ENCODE measurements around the gene NSDHL.
"Not testable (repeated sequence)": the region's sequence is repeated elsewhere in the genome, so short reads cannot be mapped to it uniquely, and the experiment has no call there.

Gene NSDHL

GRCh38 chrX:152830312-152831305, at the start of gene NSDHL, which contains the start of gene CETN2:
Gene NSDHL (plus strand): TSS chrX:152831063. CDS start chrX:152846325, 15,262 bp downstream.
Gene CETN2 (minus strand): TSS chrX:152830757. CDS start chrX:152830710, 47 bp downstream.
- DNase-seq, result peak; percentile 94

- DNase-seq, result not testable (repeated sequence)
Observed at GRCh38 chrX:152787062-152787461, 43.8 kb upstream of the NSDHL start.

GRCh38 chrX:152798945-152799344, 31.9 kb upstream of the NSDHL start:
- DNase-seq, result no peak

GRCh38 chrX:152806035-152806434, 24.8 kb upstream of the NSDHL start:
- no peak for DNase-seq

GRCh38 chrX:152810403-152810802, 20.5 kb upstream of the NSDHL start:
- no peak for DNase-seq

- no peak for DNase-seq
Observed at GRCh38 chrX:152813206-152813605, 17.7 kb upstream of the NSDHL start.

- no peak for DNase-seq
Observed at GRCh38 chrX:152814048-152814447, 16.8 kb upstream of the NSDHL start.

GRCh38 chrX:152817078-152817764, 13.6 kb upstream of the NSDHL start:
- peak; percentile 58 for DNase-seq

- DNase-seq, result no peak
Observed at GRCh38 chrX:152818356-152818755, 12.5 kb upstream of the NSDHL start.

- DNase-seq, result no peak
Observed at GRCh38 chrX:152819266-152819665, 11.6 kb upstream of the NSDHL start.

GRCh38 chrX:152819732-152820131, 11.1 kb upstream of the NSDHL start:
- no peak for DNase-seq

GRCh38 chrX:152821145-152821765, 9.6 kb upstream of the NSDHL start:
- DNase-seq, result peak; percentile 43

GRCh38 chrX:152822383-152823086, 8.3 kb upstream of the NSDHL start:
- DNase-seq, result no peak

GRCh38 chrX:152823657-152824056, 7.2 kb upstream of the NSDHL start:
- no peak for DNase-seq

- DNase-seq, result no peak
Observed at GRCh38 chrX:152824841-152825374, 6.0 kb upstream of the NSDHL start.

GRCh38 chrX:152831391-152831790, 528 bp downstream of the NSDHL start:
- DNase-seq, result peak; percentile 19

GRCh38 chrX:152832520-152832919, 1.7 kb downstream of the NSDHL start:
- no peak for DNase-seq

- DNase-seq, result no peak
Observed at GRCh38 chrX:152833378-152833777, 2.5 kb downstream of the NSDHL start.

- DNase-seq, result not testable (repeated sequence)
Observed at GRCh38 chrX:152835470-152835869, 4.6 kb downstream of the NSDHL start.

- DNase-seq, result no peak
Observed at GRCh38 chrX:152842772-152843338, 12.0 kb downstream of the NSDHL start.

GRCh38 chrX:152843852-152844251, 13.0 kb downstream of the NSDHL start:
- DNase-seq, result peak; percentile 80

GRCh38 chrX:152844256-152844655, 13.4 kb downstream of the NSDHL start:
- no peak for DNase-seq
